ENCODE results near the gene GALM.

- TF ChIP-seq MAX (IDR thresholded peaks at IDR 0.05) (no peak), POLR2A (IDR thresholded peaks at IDR 0.05; ENCODE audit: low read length) (no peak), PHF8 (IDR thresholded peaks at IDR 0.05; ENCODE audit: borderline replicate concordance, low read depth) (no peak), CBX2 (IDR thresholded peaks at IDR 0.05; ENCODE audit: borderline replicate concordance, low read depth) (no peak), REST (IDR thresholded peaks at IDR 0.05) (no peak), CTCF (IDR thresholded peaks at IDR 0.05) (no peak), RAD21 (conservative IDR thresholded peaks at IDR 0.05 in 1 of 2, IDR thresholded peaks at IDR 0.05 in 1 of 2) (no peak), SMC3 (IDR thresholded peaks at IDR 0.05) (no peak), POLR2AphosphoS2 (conservative IDR thresholded peaks at IDR 0.05; ENCODE audit: low read length) (no peak), JUN (IDR thresholded peaks at IDR 0.05) (no peak)
Measured at GRCh38 chr2:38702413-38702812, 36.5 kb downstream of the GALM start.
